ENCODE measurements around the gene GPC6. TPM values are rescaled to one million over a fixed set of nuclear protein-coding genes. Genes with fewer than 3 reads are reported as not detected.

Gene GPC6
- total RNA-seq, 2 donors from 2014 or later = 1.6 to 4.0 TPM

DNA sequence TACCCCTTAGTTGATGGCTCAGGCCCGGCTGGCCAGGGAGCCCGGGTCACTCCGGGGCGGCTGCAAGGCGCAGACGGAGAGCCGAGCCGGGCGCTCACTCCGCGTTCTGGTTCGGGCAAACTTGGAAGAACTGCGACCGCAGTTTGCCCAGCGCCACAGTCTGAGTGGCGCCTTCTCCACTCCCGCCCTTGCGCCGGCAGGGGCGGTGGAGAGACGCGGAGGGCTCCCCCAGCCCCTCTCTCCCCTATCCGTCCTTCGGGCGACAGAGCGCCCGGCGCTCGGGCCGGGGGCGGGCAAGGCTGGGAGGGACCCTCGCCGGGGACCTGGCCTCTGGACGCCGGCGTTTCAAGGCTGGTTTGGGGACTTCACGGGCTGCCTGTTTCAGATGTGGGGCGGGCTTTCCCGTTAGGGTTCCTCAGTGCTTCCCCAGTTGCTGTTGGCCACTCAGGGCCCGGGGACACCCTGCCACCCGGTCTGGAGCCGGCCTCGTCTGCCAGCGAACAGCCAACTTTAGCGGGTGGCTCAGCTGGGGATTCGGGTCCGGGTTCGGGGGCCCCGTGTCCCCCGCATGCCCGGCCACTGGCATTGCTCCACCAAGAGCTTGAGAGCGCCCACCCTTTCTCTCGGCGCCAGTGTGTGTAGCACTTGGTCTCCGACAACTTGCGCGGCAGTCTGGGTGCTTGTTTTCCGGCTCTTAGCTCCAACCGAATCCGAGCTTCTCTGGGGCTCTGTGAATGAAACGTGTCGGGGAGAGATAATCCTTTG, 1.5 kb downstream of the GPC6 start:
- Histone ChIP-seq H3K27ac (peak overlapping the region in 2 of 4 donors; percentile 38 to 39), H3K36me3 (replicated peaks in 1 of 2; ENCODE audit: insufficient read depth in 1 of 2, low read depth in 2 of 2) (no peaks in the 10 kb centered on the region), H3K9me3 (no peaks in the 10 kb centered on the region), H3K27me3 (no peaks in the 10 kb centered on the region), H3K4me3 (peak overlapping the region; percentile 24 to 34), H3K4me1 (peaks cover 26% of the 10 kb centered on the region)
- peak; percentile 62 for ATAC-seq
- DNase-seq = peak in 3 of 4 donors; percentile 34 to 57 (median 54)
- intact Hi-C loops (cut with DNase I) = no loop called here
- no peak for TF ChIP-seq POLR2A (IDR thresholded peaks at IDR 0.05)
- TF ChIP-seq, protein P1, sequence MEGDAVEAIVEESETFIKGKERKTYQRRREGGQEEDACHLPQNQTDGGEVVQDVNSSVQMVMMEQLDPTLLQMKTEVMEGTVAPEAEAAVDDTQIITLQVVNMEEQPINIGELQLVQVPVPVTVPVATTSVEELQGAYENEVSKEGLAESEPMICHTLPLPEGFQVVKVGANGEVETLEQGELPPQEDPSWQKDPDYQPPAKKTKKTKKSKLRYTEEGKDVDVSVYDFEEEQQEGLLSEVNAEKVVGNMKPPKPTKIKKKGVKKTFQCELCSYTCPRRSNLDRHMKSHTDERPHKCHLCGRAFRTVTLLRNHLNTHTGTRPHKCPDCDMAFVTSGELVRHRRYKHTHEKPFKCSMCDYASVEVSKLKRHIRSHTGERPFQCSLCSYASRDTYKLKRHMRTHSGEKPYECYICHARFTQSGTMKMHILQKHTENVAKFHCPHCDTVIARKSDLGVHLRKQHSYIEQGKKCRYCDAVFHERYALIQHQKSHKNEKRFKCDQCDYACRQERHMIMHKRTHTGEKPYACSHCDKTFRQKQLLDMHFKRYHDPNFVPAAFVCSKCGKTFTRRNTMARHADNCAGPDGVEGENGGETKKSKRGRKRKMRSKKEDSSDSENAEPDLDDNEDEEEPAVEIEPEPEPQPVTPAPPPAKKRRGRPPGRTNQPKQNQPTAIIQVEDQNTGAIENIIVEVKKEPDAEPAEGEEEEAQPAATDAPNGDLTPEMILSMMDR (IDR thresholded peaks at IDR 0.05) = peak in 3 of 7 experiments; percentile 5 to 33 (median 13)
- 0% methylated on average over 3 to 62 of the region's 62 CpGs for WGBS, 2 donors

DNA sequence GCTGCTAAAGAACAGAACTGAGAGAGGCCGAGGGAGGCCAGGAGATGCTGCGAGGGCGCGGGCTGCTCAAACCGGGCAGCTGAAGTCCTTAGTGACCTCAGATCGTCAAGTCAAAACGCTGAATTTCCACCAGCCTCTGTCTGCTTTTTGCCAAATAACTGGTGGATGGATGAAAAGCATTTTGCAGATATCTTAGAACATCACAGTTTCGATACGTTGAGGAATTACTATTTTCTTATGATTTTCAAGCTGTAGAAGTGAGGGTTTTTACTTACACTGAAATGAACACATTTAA, 2.0 kb downstream of the GPC6 start:
- H3K9me3 ChIP-seq = no peaks in the 10 kb centered on the region
- no peak for DNase-seq
- peak overlapping the region in 1 of 2 donors; percentile 34 for H3K4me3 ChIP-seq
- WGBS, 2 donors = 2 to 4% methylated on average over 9 of the region's 9 CpGs
- intact Hi-C loops (cut with DNase I) = no loop called here
- no peaks in the 10 kb centered on the region for H3K36me3 ChIP-seq (replicated peaks in 1 of 2; ENCODE audit: insufficient read depth in 1 of 2, low read depth in 2 of 2)
- ATAC-seq = no peak
- peak overlapping the region in 2 of 4 donors; percentile 38 to 39 for H3K27ac ChIP-seq
- H3K27me3 ChIP-seq = no peaks in the 10 kb centered on the region
- TF ChIP-seq, protein P1 (IDR thresholded peaks at IDR 0.05) = no peak
- no peak for TF ChIP-seq POLR2A (IDR thresholded peaks at IDR 0.05)
- peaks cover 26% of the 10 kb centered on the region for H3K4me1 ChIP-seq

DNA sequence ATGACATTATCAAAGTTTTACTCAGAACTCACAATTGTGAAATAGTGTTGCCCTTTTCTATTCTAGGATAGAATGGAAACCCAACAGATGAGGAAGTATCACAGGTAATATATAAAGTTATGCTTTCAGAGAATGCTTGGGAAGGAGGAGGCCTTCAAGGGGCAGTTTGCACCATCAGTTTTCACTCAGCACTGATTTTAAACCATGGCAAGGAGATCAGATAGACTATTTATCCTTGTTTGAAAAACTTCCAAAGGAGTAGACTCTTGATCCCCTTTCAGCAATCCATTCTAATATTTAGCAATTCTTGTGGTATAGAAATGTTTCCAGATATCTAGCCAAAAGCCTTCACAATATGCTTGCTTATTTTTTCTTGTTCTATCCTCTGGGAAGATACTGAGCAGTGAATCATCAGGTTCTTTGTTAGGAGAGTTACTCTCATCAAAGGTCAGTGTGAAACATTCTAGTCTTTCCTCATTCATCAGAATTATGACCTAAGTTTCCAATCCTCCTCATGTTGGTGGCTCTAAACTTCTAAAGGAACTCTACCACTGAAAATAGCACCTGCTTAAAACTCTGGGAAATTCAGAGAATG, 3.8 kb downstream of the GPC6 start:
- Histone ChIP-seq H3K36me3 (replicated peaks in 1 of 2; ENCODE audit: insufficient read depth in 1 of 2, low read depth in 2 of 2) (no peaks in the 10 kb centered on the region), H3K9me3 (no peaks in the 10 kb centered on the region), H3K4me3 (no peak overlapping the region), H3K27me3 (no peaks in the 10 kb centered on the region), H3K4me1 (peaks cover 26% of the 10 kb centered on the region), H3K27ac (no peak overlapping the region)
- ATAC-seq (no peak), DNase-seq (no peak)
- intact Hi-C loops (cut with DNase I) = no loop called here
- TF ChIP-seq, protein P1 (IDR thresholded peaks at IDR 0.05) = no peak
- no peak for TF ChIP-seq POLR2A (IDR thresholded peaks at IDR 0.05)

DNA sequence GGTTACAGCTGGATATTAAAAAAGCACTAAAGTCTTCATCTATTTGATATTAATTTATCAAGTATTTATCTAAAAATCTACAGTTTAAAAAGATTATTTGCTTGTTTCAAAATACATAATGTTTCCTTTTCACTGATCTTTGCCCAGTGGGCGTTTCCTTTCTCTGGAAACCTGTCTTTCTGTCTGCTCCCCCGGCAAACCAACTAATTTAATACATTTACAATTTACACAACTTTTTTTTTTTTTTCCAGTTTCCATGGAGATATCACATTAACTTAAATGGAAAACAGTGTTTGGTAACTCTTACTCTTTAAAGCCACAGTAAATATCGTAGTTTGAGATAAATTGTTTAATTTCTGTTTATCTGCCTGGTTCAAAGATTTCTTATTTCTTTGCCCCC, 5.3 kb downstream of the GPC6 start:
- DNase-seq (no peak), ATAC-seq (no peak)
- Histone ChIP-seq H3K4me1 (peaks cover 18% of the 10 kb centered on the region), H3K4me3 (no peak overlapping the region), H3K9me3 (no peaks in the 10 kb centered on the region), H3K27me3 (no peaks in the 10 kb centered on the region), H3K36me3 (replicated peaks in 1 of 2; ENCODE audit: insufficient read depth in 1 of 2, low read depth in 2 of 2) (no peaks in the 10 kb centered on the region), H3K27ac (no peak overlapping the region)
- 14 to 40% methylated on average over 3 of the region's 3 CpGs for WGBS, 2 donors
- TF ChIP-seq POLR2A (IDR thresholded peaks at IDR 0.05) = no peak
- TF ChIP-seq, protein P1 (IDR thresholded peaks at IDR 0.05) = no peak
- intact Hi-C loops (cut with DNase I) = no loop called here

DNA sequence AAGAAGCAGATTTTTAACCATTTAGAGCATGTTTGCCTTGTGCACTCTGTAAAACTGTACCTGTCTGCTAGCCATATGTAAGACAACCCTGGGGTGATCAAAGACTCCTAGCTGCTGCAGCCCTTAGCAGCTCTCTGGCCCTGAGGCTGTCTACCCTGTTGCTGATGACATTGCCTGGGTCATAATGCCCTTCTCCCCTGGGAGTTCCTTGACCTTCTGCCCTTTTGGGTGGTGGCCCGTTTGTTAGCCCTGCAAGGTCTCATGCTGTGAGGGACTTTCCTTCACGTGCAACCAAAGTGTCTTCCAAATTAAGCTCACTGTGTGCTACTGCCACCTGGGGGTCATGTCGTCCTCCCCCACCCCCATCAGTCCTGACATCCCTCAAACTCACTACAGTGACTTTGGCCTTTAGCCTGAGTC, 7.4 kb downstream of the GPC6 start:
- no peaks in the 10 kb centered on the region for H3K9me3 ChIP-seq
- intact Hi-C loops (cut with DNase I) = no loop called here
- H3K36me3 ChIP-seq (replicated peaks in 1 of 2; ENCODE audit: insufficient read depth in 1 of 2, low read depth in 2 of 2) = no peaks in the 10 kb centered on the region
- WGBS, 2 donors = 47 to 50% methylated on average over 2 to 3 of the region's 3 CpGs
- no peak for TF ChIP-seq POLR2A (IDR thresholded peaks at IDR 0.05)
- TF ChIP-seq, protein P1 (IDR thresholded peaks at IDR 0.05) = no peak
- no peak for ATAC-seq
- H3K4me3 ChIP-seq = no peak overlapping the region
- no peaks in the 10 kb centered on the region for H3K4me1 ChIP-seq
- no peak overlapping the region for H3K27ac ChIP-seq
- no peak for DNase-seq
- H3K27me3 ChIP-seq = no peaks in the 10 kb centered on the region
